H9 (cell line): Measurements from ENCODE around the gene SH3GL2. TPM values are rescaled to one million over a fixed set of nuclear protein-coding genes. Genes with fewer than 3 reads are reported as not detected.

ENCODE experiments used
- DNase-seq: peaks from one replicate; pipeline ENCODE4 v3.0.0-alpha.2; 2017
- H2AFZ ChIP-seq: one replicate; pipeline ENCODE4 v1.6.1; 2013; ENCODE audit warnings: mild to moderate bottlenecking, low read length, control low read depth, moderate library complexity
- H2AK5ac ChIP-seq: 2 replicates; pipeline ENCODE4 v1.6.1; 2013; ENCODE audit warnings: low read length, control low read depth, mixed read lengths; ENCODE audit not compliant: insufficient read length
- H2BK120ac ChIP-seq: one replicate; pipeline ENCODE4 v1.6.1; 2013; ENCODE audit warnings: low read depth, mild to moderate bottlenecking, low read length, control low read depth, inconsistent platforms; ENCODE audit not compliant: poor library complexity, severe bottlenecking
- H2BK12ac ChIP-seq: 2 replicates; pipeline ENCODE4 v1.6.1; 2013; ENCODE audit warnings: low read length, control low read depth, mixed read lengths, low read depth; ENCODE audit not compliant: insufficient read length
- H2BK15ac ChIP-seq: 2 replicates; pipeline ENCODE4 v1.6.1; 2013; ENCODE audit warnings: low read depth, low read length, control low read depth
- H2BK20ac ChIP-seq: one replicate; pipeline ENCODE4 v1.6.1; 2013; ENCODE audit warnings: low read depth, mild to moderate bottlenecking, low read length, control low read depth, inconsistent platforms; ENCODE audit not compliant: poor library complexity, severe bottlenecking
- H2BK5ac ChIP-seq: 2 replicates; pipeline ENCODE4 v1.6.1; 2013; ENCODE audit warnings: low read length, control low read depth, mixed read lengths; ENCODE audit not compliant: insufficient read length
- H3K14ac ChIP-seq: 2 replicates; pipeline ENCODE4 v1.6.1; 2013; ENCODE audit warnings: low read length, control low read depth; ENCODE audit not compliant: insufficient read depth
- H3K18ac ChIP-seq: 2 replicates; pipeline ENCODE4 v1.6.1; 2013; ENCODE audit warnings: low read depth, mild to moderate bottlenecking, mixed read lengths, low read length, control low read depth; ENCODE audit not compliant: insufficient read length
- H3K23ac ChIP-seq: 2 replicates; pipeline ENCODE4 v1.6.1; 2013; ENCODE audit warnings: low read length, control low read depth, mixed read lengths, low read depth; ENCODE audit not compliant: insufficient read length
- H3K23me2 ChIP-seq: 2 replicates; pipeline ENCODE4 v1.6.1; 2013; ENCODE audit warnings: low read depth, mild to moderate bottlenecking, mixed read lengths, low read length, control low read depth; ENCODE audit not compliant: insufficient read length, poor library complexity, severe bottlenecking
- H3K27ac ChIP-seq: 2 replicates; pipeline ENCODE4 v1.5.1; 2013; ENCODE audit warnings: low read length, control low read depth, mixed read lengths, low read depth; ENCODE audit not compliant: insufficient read length
- H3K27me3 ChIP-seq: 2 replicates; pipeline ENCODE4 v1.6.1; 2013; ENCODE audit warnings: low read length, control low read depth, inconsistent platforms; ENCODE audit not compliant: insufficient read depth
- H3K4ac ChIP-seq: 2 replicates; pipeline ENCODE4 v1.6.1; 2013; ENCODE audit warnings: low read depth, mild to moderate bottlenecking, control low read depth, inconsistent platforms, low read length, moderate library complexity
- H3K4me1 ChIP-seq: 2 replicates; pipeline ENCODE4 v1.6.1; 2013; ENCODE audit warnings: low read length, control low read depth, inconsistent platforms; ENCODE audit not compliant: insufficient read depth
- H3K4me2 ChIP-seq: 2 replicates; pipeline ENCODE4 v1.6.1; 2013; ENCODE audit warnings: low read length, control low read depth, mixed read lengths; ENCODE audit not compliant: insufficient read length, insufficient read depth
- H3K56ac ChIP-seq: 2 replicates; pipeline ENCODE4 v1.6.1; 2013; ENCODE audit warnings: low read depth, mild to moderate bottlenecking, mixed read lengths, low read length, control low read depth; ENCODE audit not compliant: insufficient read length
- H3K79me1 ChIP-seq: 2 replicates; pipeline ENCODE4 v1.6.1; 2013; ENCODE audit warnings: low read depth, mild to moderate bottlenecking, moderate library complexity, low read length, control low read depth, inconsistent platforms; ENCODE audit not compliant: insufficient read depth, poor library complexity, severe bottlenecking
- H3K79me2 ChIP-seq: 2 replicates; pipeline ENCODE4 v1.6.1; 2013; ENCODE audit warnings: low read length, control low read depth, inconsistent platforms; ENCODE audit not compliant: insufficient read depth
- H3K9ac ChIP-seq: 2 replicates; pipeline ENCODE4 v1.6.1; 2013; ENCODE audit warnings: low read length, control low read depth, mixed read lengths; ENCODE audit not compliant: insufficient read length; ENCODE audit errors: extremely low read depth
- H3K9me3 ChIP-seq: one replicate; pipeline ENCODE4 v1.6.1; 2013; ENCODE audit warnings: low read depth, low read length, inconsistent platforms; ENCODE audit not compliant: control insufficient read depth
- H3T11ph ChIP-seq: one replicate; pipeline ENCODE4 v1.6.1; 2013; ENCODE audit warnings: mild to moderate bottlenecking, low read length, control low read depth, inconsistent platforms
- H4K20me1 ChIP-seq: one replicate; pipeline ENCODE4 v1.6.1; 2013; ENCODE audit not compliant: control insufficient read depth, insufficient read length, insufficient read depth
- H4K5ac ChIP-seq: 2 replicates; pipeline ENCODE4 v1.6.1; 2013; ENCODE audit warnings: low read depth, mild to moderate bottlenecking, mixed read lengths, low read length, control low read depth; ENCODE audit not compliant: insufficient read length
- H4K8ac ChIP-seq: replicated peaks from 2 replicates; pipeline ENCODE4 v1.6.1; 2013; ENCODE audit warnings: low read length, control low read depth, mixed read lengths, low read depth; ENCODE audit not compliant: insufficient read length
- H4K91ac ChIP-seq: 2 replicates; pipeline ENCODE4 v1.6.1; 2013; ENCODE audit warnings: low read depth, mild to moderate bottlenecking, moderate library complexity, mixed read lengths, low read length, control low read depth; ENCODE audit not compliant: insufficient read length
- H3K27ac Mint-ChIP-seq, 3 experiments: 2 replicates in 2 of 3; 3 replicates in 1 of 3; pipeline ENCODE4 v1.8.0; 2020 to 2021; ENCODE audit warnings: mixed read lengths in 3 of 3, mild to moderate bottlenecking in 1 of 3, moderate library complexity in 1 of 3
- H3K27me3 Mint-ChIP-seq: 2 replicates; pipeline ENCODE4 v1.8.0; 2021; ENCODE audit warnings: low read depth, mild to moderate bottlenecking, moderate library complexity, mixed read lengths
- H3K36me3 Mint-ChIP-seq, 3 experiments: 2 replicates in 2 of 3; 3 replicates in 1 of 3; pipeline ENCODE4 v1.8.0; 2020 to 2021; ENCODE audit warnings: low read depth in 3 of 3, mixed read lengths in 3 of 3; ENCODE audit not compliant: insufficient read depth in 1 of 3
- H3K4me1 Mint-ChIP-seq, 2 experiments: 2 replicates each; pipeline ENCODE4 v1.8.0; 2020; ENCODE audit warnings: mixed read lengths in 2 of 2
- H3K4me3 Mint-ChIP-seq, 2 experiments: 2 replicates in 1 of 2; 3 replicates in 1 of 2; pipeline ENCODE4 v1.8.0; 2020 to 2021; ENCODE audit warnings: mild to moderate bottlenecking in 2 of 2, mixed read lengths in 2 of 2, moderate library complexity in 1 of 2
- H3K9me3 Mint-ChIP-seq, 2 experiments: 2 replicates in 1 of 2; 3 replicates in 1 of 2; pipeline ENCODE4 v1.8.0; 2020; ENCODE audit warnings: mild to moderate bottlenecking in 2 of 2, mixed read lengths in 2 of 2, moderate library complexity in 1 of 2
- WGBS: extraction: QIAGEN DNeasy Blood & Tissue Kit; methylation state at CpG from one replicate; pipeline ENCODE4 v1.1.7; 2013; ENCODE audit warnings: missing lambda C conversion rate, low lambda C conversion rate, mixed read lengths; ENCODE audit not compliant: insufficient read length; ENCODE audit errors: extremely low coverage; 5-methylcytosine and 5-hydroxymethylcytosine counted together
- total RNA-seq: library from RNA; stranded (reverse); gene quantifications from 2 replicates; pipeline ENCODE4 v1.2.1, GENCODE V29; 2021
- TF ChIP-seq, protein P1 (sequence below): fragments of 200-600 bp; sonication (generic); conservative IDR thresholded peaks from 3 replicates; pipeline ENCODE4 v1.8.0; 2021; ENCODE audit warnings: antibody characterized with exemption, mild to moderate bottlenecking

SH3GL2 gene
- total RNA-seq, 1 experiment from 2014 or later: 6.5 TPM

DNA sequence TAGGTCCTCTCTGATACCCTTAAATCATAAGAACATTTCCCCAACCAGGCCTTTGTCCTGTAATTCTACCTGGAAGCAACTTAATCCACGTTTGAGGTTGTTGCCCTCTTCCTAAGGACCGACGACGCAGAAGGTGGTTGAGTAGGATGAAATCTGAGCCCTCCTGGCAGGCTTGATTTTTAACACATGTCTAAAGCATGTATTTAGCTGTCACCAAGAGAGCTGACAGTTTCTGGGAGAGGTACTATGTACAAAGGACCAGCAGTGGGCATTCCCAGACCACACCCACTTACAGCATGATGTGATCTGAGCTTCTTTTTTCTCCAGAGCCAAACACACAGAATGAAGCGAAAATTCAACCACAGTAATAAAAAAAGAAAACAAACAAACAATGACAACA, 260.9 kb downstream of the SH3GL2 start:
- no peak overlapping the region for H4K91ac ChIP-seq
- H3K23ac ChIP-seq: no peak overlapping the region
- no peak overlapping the region for H3K27ac Mint-ChIP-seq
- WGBS: no CpG with 5 or more reads among the region's 5 CpGs
- H3K36me3 Mint-ChIP-seq: peaks cover 8 to 10% (median 10%) of the 10 kb centered on the region in 3 experiments; a peak in 5 of 7 replicates
- TF ChIP-seq, protein P1, sequence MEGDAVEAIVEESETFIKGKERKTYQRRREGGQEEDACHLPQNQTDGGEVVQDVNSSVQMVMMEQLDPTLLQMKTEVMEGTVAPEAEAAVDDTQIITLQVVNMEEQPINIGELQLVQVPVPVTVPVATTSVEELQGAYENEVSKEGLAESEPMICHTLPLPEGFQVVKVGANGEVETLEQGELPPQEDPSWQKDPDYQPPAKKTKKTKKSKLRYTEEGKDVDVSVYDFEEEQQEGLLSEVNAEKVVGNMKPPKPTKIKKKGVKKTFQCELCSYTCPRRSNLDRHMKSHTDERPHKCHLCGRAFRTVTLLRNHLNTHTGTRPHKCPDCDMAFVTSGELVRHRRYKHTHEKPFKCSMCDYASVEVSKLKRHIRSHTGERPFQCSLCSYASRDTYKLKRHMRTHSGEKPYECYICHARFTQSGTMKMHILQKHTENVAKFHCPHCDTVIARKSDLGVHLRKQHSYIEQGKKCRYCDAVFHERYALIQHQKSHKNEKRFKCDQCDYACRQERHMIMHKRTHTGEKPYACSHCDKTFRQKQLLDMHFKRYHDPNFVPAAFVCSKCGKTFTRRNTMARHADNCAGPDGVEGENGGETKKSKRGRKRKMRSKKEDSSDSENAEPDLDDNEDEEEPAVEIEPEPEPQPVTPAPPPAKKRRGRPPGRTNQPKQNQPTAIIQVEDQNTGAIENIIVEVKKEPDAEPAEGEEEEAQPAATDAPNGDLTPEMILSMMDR: no peak
- H3K9me3 Mint-ChIP-seq: peaks cover 9 to 18% of the 10 kb centered on the region in 2 experiments
- no peaks in the 10 kb centered on the region for H3K27me3 ChIP-seq
- H2BK5ac ChIP-seq: no peak overlapping the region
- no peak overlapping the region for H2AFZ ChIP-seq
- no peaks in the 10 kb centered on the region for H3K9me3 ChIP-seq
- no peak overlapping the region for H2BK12ac ChIP-seq
- no peak overlapping the region for H3K4me2 ChIP-seq
- H3K18ac ChIP-seq: no peak overlapping the region
- no peaks in the 10 kb centered on the region; the same call in none of the 2 replicates for H3K27me3 Mint-ChIP-seq
- H3K9ac ChIP-seq: no peak overlapping the region
- H2BK15ac ChIP-seq: no peak overlapping the region
- peaks cover 8 to 11% of the 10 kb centered on the region in 2 experiments for H3K4me1 Mint-ChIP-seq
- no peaks in the 10 kb centered on the region for H4K20me1 ChIP-seq
- H2AK5ac ChIP-seq: no peak overlapping the region
- H4K8ac ChIP-seq: no peak overlapping the region
- no peak overlapping the region for H2BK20ac ChIP-seq
- no peak overlapping the region for H4K5ac ChIP-seq
- H3K56ac ChIP-seq: no peak overlapping the region
- H2BK120ac ChIP-seq: no peak overlapping the region
- no peak overlapping the region for H3K4me3 Mint-ChIP-seq
- no peak overlapping the region for H3T11ph ChIP-seq
- H3K27ac ChIP-seq: no peak overlapping the region
- DNase-seq: no peak
- H3K4ac ChIP-seq: no peak overlapping the region
- no peaks in the 10 kb centered on the region for H3K23me2 ChIP-seq
- H3K79me1 ChIP-seq: no peaks in the 10 kb centered on the region
- H3K14ac ChIP-seq: no peak overlapping the region
- H3K4me1 ChIP-seq: 0 out of 2 replicates have a peak, but pooled peaks cover 3% of the 10 kb centered on the region
- H3K79me2 ChIP-seq: no peaks in the 10 kb centered on the region
